H1 (cell line): ENCODE results near the gene WDFY4. TPM values are rescaled to one million over a fixed set of nuclear protein-coding genes. Genes with fewer than 3 reads are reported as not detected.

Source experiments
- CTCF ChIA-PET: fragments of 300-600 bp; sonication (Branson Sonifier 250); formaldehyde crosslinking; loops from one replicate; lab custom pipeline; 2021; ENCODE audit not compliant: partially characterized antibody; lab: Charles Lee
- POLR2A ChIA-PET: fragments of 300-600 bp; sonication (Branson Sonifier 250); formaldehyde crosslinking; loops from one replicate; lab custom pipeline; 2021; ENCODE audit warnings: inconsistent platforms; ENCODE audit not compliant: partially characterized antibody; lab: Charles Lee
- DNase-seq, 2 experiments: peaks; one replicate each; pipeline versions ENCODE4 v3.0.0 to v3.0.0-alpha.2; 2010 to 2022; ENCODE audit warnings: low spot score in 2 of 2, low read depth in 1 of 2, mixed read lengths in 1 of 2
- FAIRE-seq: peaks from 2 replicates; lab custom pipeline; 2011; peaks lifted over from hg19 to GRCh38; lab: Jason Lieb, UNC
- H2AFZ ChIP-seq: 2 replicates; pipeline ENCODE4 v1.8.1; 2012; ENCODE audit warnings: low read length, inconsistent platforms
- H2AK5ac ChIP-seq: 2 replicates; pipeline ENCODE4 v1.6.1; 2013; ENCODE audit warnings: low read depth, low read length
- H2BK120ac ChIP-seq: replicated peaks from 2 replicates; pipeline ENCODE3; 2013; ENCODE audit warnings: low read depth, low read length, inconsistent platforms
- H2BK12ac ChIP-seq: 2 replicates; pipeline ENCODE4 v1.6.1; 2013; ENCODE audit warnings: low read depth, low read length
- H2BK15ac ChIP-seq: 2 replicates; pipeline ENCODE4 v1.6.1; 2013; ENCODE audit warnings: low read length
- H2BK20ac ChIP-seq: 2 replicates; pipeline ENCODE4 v1.6.1; 2013; ENCODE audit warnings: low read length
- H2BK5ac ChIP-seq: 2 replicates; pipeline ENCODE4 v1.6.1; 2013; ENCODE audit warnings: low read depth, low read length
- H3K14ac ChIP-seq: 2 replicates; pipeline ENCODE4 v1.6.1; 2013; ENCODE audit warnings: inconsistent platforms; ENCODE audit not compliant: insufficient read length
- H3K18ac ChIP-seq: 2 replicates; pipeline ENCODE4 v1.6.1; 2013; ENCODE audit warnings: low read length; ENCODE audit errors: extremely low read depth
- H3K23ac ChIP-seq: 2 replicates; pipeline ENCODE4 v1.6.1; 2013; ENCODE audit warnings: inconsistent platforms; ENCODE audit not compliant: insufficient read length
- H3K23me2 ChIP-seq: 2 replicates; pipeline ENCODE4 v1.6.1; 2013; ENCODE audit warnings: low read depth, low read length
- H3K27ac ChIP-seq: 2 replicates; pipeline ENCODE4 v1.6.1; 2011; ENCODE audit warnings: low read depth, low read length, inconsistent platforms
- H3K27me3 ChIP-seq, 4 experiments: replicated peaks in 1 of 4; 1 replicate in 1 of 4; 2 replicates in 3 of 4; pipeline versions ENCODE4 v1.6.1 to v1.8.1; 2011 to 2013; ENCODE audit warnings: low read length in 3 of 4, mild to moderate bottlenecking in 3 of 4, inconsistent platforms in 2 of 4, mixed read lengths in 2 of 4, moderate library complexity in 1 of 4; ENCODE audit not compliant: control insufficient read depth in 3 of 4, insufficient read depth in 3 of 4; ENCODE audit errors: extremely low read depth in 1 of 4
- H3K36me3 ChIP-seq, 4 experiments: 2 replicates each; pipeline versions ENCODE4 v1.6.1 to v1.8.1; 2011 to 2013; ENCODE audit warnings: mild to moderate bottlenecking in 4 of 4, low read length in 3 of 4, moderate library complexity in 2 of 4, control low read depth in 1 of 4, inconsistent platforms in 1 of 4; ENCODE audit not compliant: insufficient read depth in 4 of 4, control insufficient read depth in 2 of 4
- H3K4ac ChIP-seq: replicated peaks from 2 replicates; pipeline ENCODE3; 2013; ENCODE audit warnings: low read length, low read depth, mixed read lengths, inconsistent platforms; ENCODE audit not compliant: insufficient read length
- H3K4me1 ChIP-seq, 4 experiments: replicated peaks in 1 of 4; 1 replicate in 1 of 4; 2 replicates in 3 of 4; pipeline versions ENCODE4 v1.6.1 to v1.8.1; 2011 to 2013; ENCODE audit warnings: low read length in 3 of 4, inconsistent platforms in 2 of 4, mixed read lengths in 1 of 4; ENCODE audit not compliant: insufficient read depth in 4 of 4, control insufficient read depth in 3 of 4
- H3K4me2 ChIP-seq, 2 experiments: 2 replicates each; pipeline versions ENCODE4 v1.6.1 to v1.8.1; 2011 to 2013; ENCODE audit warnings: low read depth in 2 of 2, low read length in 2 of 2, control low read depth in 1 of 2, inconsistent platforms in 1 of 2, mild to moderate bottlenecking in 1 of 2; ENCODE audit not compliant: insufficient read depth in 1 of 2
- H3K4me3 ChIP-seq, 4 experiments: fragments of 200-600, 300-600 bp in 1 of 4; sonication (generic), shearing (Covaris generic), sonication (Bioruptor Twin) in 1 of 4; 2 replicates each; pipeline versions ENCODE4 v1.5.1 to v1.8.1; 2011 to 2016; ENCODE audit warnings: low read length in 4 of 4, low read depth in 3 of 4, control low read depth in 2 of 4, inconsistent platforms in 2 of 4, mild to moderate bottlenecking in 2 of 4, mixed read lengths in 1 of 4, moderate library complexity in 1 of 4; ENCODE audit not compliant: insufficient read depth in 2 of 4; ENCODE audit errors: extremely low read depth in 1 of 4
- H3K56ac ChIP-seq: replicated peaks from 2 replicates; pipeline ENCODE3; 2013; ENCODE audit warnings: low read depth, mild to moderate bottlenecking, mixed read lengths, low read length, inconsistent platforms; ENCODE audit not compliant: insufficient read length
- H3K79me1 ChIP-seq: 2 replicates; pipeline ENCODE4 v1.6.1; 2013; ENCODE audit warnings: low read depth, low read length, control low read depth
- H3K79me2 ChIP-seq, 2 experiments: 2 replicates each; pipeline versions ENCODE4 v1.6.1 to v1.8.1; 2012 to 2013; ENCODE audit warnings: low read length in 2 of 2, mild to moderate bottlenecking in 2 of 2, inconsistent platforms in 1 of 2; ENCODE audit not compliant: insufficient read depth in 2 of 2, control insufficient read depth in 1 of 2
- H3K9ac ChIP-seq, 4 experiments: replicated peaks in 1 of 4; 1 replicate in 1 of 4; 2 replicates in 3 of 4; pipeline versions ENCODE4 v1.6.1 to v1.8.1; 2011 to 2013; ENCODE audit warnings: low read depth in 3 of 4, low read length in 3 of 4, control low read depth in 2 of 4, mild to moderate bottlenecking in 2 of 4, moderate library complexity in 2 of 4, inconsistent platforms in 1 of 4; ENCODE audit errors: extremely low read depth in 1 of 4
- H3K9me3 ChIP-seq, 2 experiments: 2 replicates each; pipeline versions ENCODE4 v1.6.1 to v1.8.1; 2012 to 2013; ENCODE audit warnings: mild to moderate bottlenecking in 2 of 2, moderate library complexity in 2 of 2, control low read depth in 1 of 2, inconsistent platforms in 1 of 2, low read depth in 1 of 2, low read length in 1 of 2, mixed read lengths in 1 of 2; ENCODE audit not compliant: insufficient read depth in 2 of 2
- H4K20me1 ChIP-seq, 2 experiments: replicated peaks in 1 of 2; 2 replicates each; pipeline versions ENCODE3 to v1.8.1; 2011 to 2013; ENCODE audit warnings: inconsistent platforms in 2 of 2, low read length in 2 of 2, mild to moderate bottlenecking in 1 of 2; ENCODE audit not compliant: insufficient read depth in 2 of 2, control insufficient read depth in 1 of 2
- H4K5ac ChIP-seq: 2 replicates; pipeline ENCODE4 v1.6.1; 2013; ENCODE audit warnings: low read length, low read depth, mixed read lengths, inconsistent platforms; ENCODE audit not compliant: insufficient read length
- H4K8ac ChIP-seq: 2 replicates; pipeline ENCODE4 v1.8.0; 2013; ENCODE audit warnings: mild to moderate bottlenecking, moderate library complexity, low read length, inconsistent platforms; ENCODE audit not compliant: insufficient read depth; ENCODE audit errors: extremely low read depth
- H4K91ac ChIP-seq: replicated peaks from 2 replicates; pipeline ENCODE3; 2013; ENCODE audit warnings: low read length, mixed read lengths, inconsistent platforms; ENCODE audit not compliant: insufficient read length
- BACH1 ChIP-seq: IDR thresholded peaks from 2 replicates; pipeline ENCODE4 v1.6.1; 2012; ENCODE audit warnings: low read length, improper control_type of control experiment
- BCL11A ChIP-seq, 2 experiments: IDR thresholded peaks; one replicate each; pipeline ENCODE4 v1.6.1; 2011; ENCODE audit warnings: low read depth in 2 of 2, low read length in 2 of 2, mild to moderate bottlenecking in 2 of 2
- CHD1 ChIP-seq: IDR thresholded peaks from 2 replicates; pipeline ENCODE4 v1.6.1; 2012; ENCODE audit warnings: low read depth, low read length, improper control_type of control experiment
- CTBP2 ChIP-seq: IDR thresholded peaks from 2 replicates; pipeline ENCODE4 v1.7.0; 2011; ENCODE audit warnings: borderline replicate concordance, mild to moderate bottlenecking, moderate library complexity, mixed read lengths, low read length; ENCODE audit not compliant: insufficient read depth, insufficient read length
- EGR1 ChIP-seq: IDR thresholded peaks from 2 replicates; pipeline ENCODE4 v1.6.1; 2011; ENCODE audit warnings: low read depth, low read length, borderline replicate concordance
- HDAC2 ChIP-seq, 2 experiments: fragments of 300-600 bp in 1 of 2; sonication (generic) in 1 of 2; IDR thresholded peaks; 2 replicates each; pipeline ENCODE4 v1.6.1; 2011 to 2012; ENCODE audit warnings: low read depth in 2 of 2, low read length in 2 of 2, mild to moderate bottlenecking in 2 of 2, moderate library complexity in 2 of 2, borderline replicate concordance in 1 of 2, inconsistent platforms in 1 of 2
- KDM1A ChIP-seq: fragments of 200-600, 300-600 bp; sonication (generic); IDR thresholded peaks from 2 replicates; pipeline ENCODE4 v1.7.1; 2016; ENCODE audit warnings: mild to moderate bottlenecking, low read length, borderline replicate concordance
- POLR2A ChIP-seq, 2 experiments: IDR thresholded peaks; 1 replicate in 1 of 2; 2 replicates in 1 of 2; pipeline ENCODE4 v1.6.1; 2011; ENCODE audit warnings: low read depth in 2 of 2, low read length in 2 of 2, mild to moderate bottlenecking in 2 of 2; ENCODE audit errors: control extremely low read depth in 1 of 2
- RBBP5 ChIP-seq: IDR thresholded peaks from 2 replicates; pipeline ENCODE4 v1.7.1; 2012; ENCODE audit warnings: low read depth, mild to moderate bottlenecking, inconsistent platforms, low read length, moderate library complexity, borderline replicate concordance
- SIN3A ChIP-seq, 2 experiments: IDR thresholded peaks in 1 of 2; conservative IDR thresholded peaks in 1 of 2; 2 replicates each; pipeline ENCODE4 v1.6.1; 2011 to 2012; ENCODE audit warnings: low read length in 2 of 2, improper control_type of control experiment in 1 of 2, low read depth in 1 of 2, mild to moderate bottlenecking in 1 of 2
- SIRT6 ChIP-seq: IDR thresholded peaks from one replicate; pipeline ENCODE4 v1.7.1; 2012; ENCODE audit warnings: low read length, inconsistent platforms
- SP2 ChIP-seq: IDR thresholded peaks from 2 replicates; pipeline ENCODE4 v1.6.1; 2012; ENCODE audit warnings: mild to moderate bottlenecking, low read length, inconsistent platforms
- SRF ChIP-seq: IDR thresholded peaks from 2 replicates; pipeline ENCODE4 v1.6.1; 2011; ENCODE audit warnings: mild to moderate bottlenecking, low read depth, low read length, moderate library complexity
- TBP ChIP-seq: IDR thresholded peaks from 2 replicates; pipeline ENCODE4 v1.6.1; 2011; ENCODE audit warnings: low read depth, low read length, improper control_type of control experiment
- YY1 ChIP-seq: IDR thresholded peaks from 2 replicates; pipeline ENCODE4 v1.6.1; 2011; ENCODE audit warnings: low read depth, mild to moderate bottlenecking, low read length
- WGBS, 2 experiments: shearing (Covaris generic) in 1 of 2; methylation state at CpG; one replicate each; pipeline versions ENCODE4 v1.1.6 to v1.1.7; 2013 to 2015; ENCODE audit warnings: low lambda C conversion rate in 2 of 2, mixed read lengths in 2 of 2, inconsistent platforms in 1 of 2, low coverage in 1 of 2, missing lambda C conversion rate in 1 of 2; ENCODE audit not compliant: insufficient replicate concordance in 2 of 2, insufficient coverage in 1 of 2, insufficient read length in 1 of 2; ENCODE audit errors: extremely low coverage in 1 of 2, missing lambda C conversion rate in 1 of 2; 5-methylcytosine and 5-hydroxymethylcytosine counted together
- polyA plus RNA-seq, 7 experiments: library from polyadenylated mRNA; depleted of rRNA in 3 of 7; stranded (reverse) in 5 of 7; unstranded in 2 of 7; fragments of >200 nt in 5 of 7; fragments of 200-250 nt in 2 of 7; gene quantifications; 1 replicate in 5 of 7; 2 replicates in 1 of 7; 4 replicates in 1 of 7; pipeline versions ENCODE4 v1.2.1 to v1.2.3, GENCODE V29; 2011 to 2013; ENCODE audit warnings: missing spikeins in 2 of 7, mixed read lengths in 2 of 7
- total RNA-seq: library from RNA; stranded (reverse); fragmentation: NEBNext Ultra II Directional; extraction: Animal tissue kit (Norgen Biotek cat#: 25700); gene quantifications from 2 replicates; pipeline ENCODE4 v1.2.1, GENCODE V29; 2021

The WDFY4 gene
- total and polyA plus RNA-seq, 2 of the 8 experiments (the other 6 are each of a cell fraction or from before 2014, with no cell fraction given), result not detected

- no peak overlapping the region for H2BK20ac ChIP-seq
- no peak overlapping the region for H2AFZ ChIP-seq
- ChIA-PET CTCF (interaction anchor here (0.9 kb wide), 1 partner anchor 20 kb away, joined by 3 read pairs; no protein-coding TSS in a partner anchor), POLR2A (interaction anchor here (0.7 kb wide), 1 partner anchor 23 kb away, joined by 3 read pairs; no protein-coding TSS in a partner anchor)
- no peak overlapping the region for H3K4ac ChIP-seq
- H3K9me3 ChIP-seq, result no peaks in the 10 kb centered on the region
- no peak overlapping the region for H4K8ac ChIP-seq
- no peak overlapping the region for H4K91ac ChIP-seq
- DNase-seq (no peak), FAIRE-seq (no peak)
- H3K79me2 ChIP-seq, result no peaks in the 10 kb centered on the region
- H3K36me3 ChIP-seq, result no peaks in the 10 kb centered on the region
- H3K4me3 ChIP-seq, result no peak overlapping the region
- H3K23me2 ChIP-seq, result no peaks in the 10 kb centered on the region; the same call in 1 of the 2 replicates
- no peak overlapping the region for H3K4me2 ChIP-seq
- no peak overlapping the region for H4K5ac ChIP-seq
- H3K56ac ChIP-seq, result no peak overlapping the region
- no peaks in the 10 kb centered on the region for H3K4me1 ChIP-seq
- H3K18ac ChIP-seq, result no peak overlapping the region
- H4K20me1 ChIP-seq, result no peaks in the 10 kb centered on the region
- no peaks in the 10 kb centered on the region for H3K79me1 ChIP-seq
- H3K9ac ChIP-seq, result no peak overlapping the region
- no peak overlapping the region for H2AK5ac ChIP-seq
- no peak overlapping the region for H2BK15ac ChIP-seq
- H2BK5ac ChIP-seq, result no peak overlapping the region
- no peak overlapping the region for H3K23ac ChIP-seq
- no peak overlapping the region for H3K27ac ChIP-seq
- no peaks in the 10 kb centered on the region for H3K27me3 ChIP-seq
- H2BK12ac ChIP-seq, result no peak overlapping the region
- H2BK120ac ChIP-seq, result no peak overlapping the region
- no peak overlapping the region for H3K14ac ChIP-seq
- 92% methylated on average over 2 of the region's 2 CpGs; no CpG with 5 or more reads in 1 of the 2 experiments for WGBS, 2 experiments
- TF ChIP-seq SP2 (no peak), BACH1 (no peak), CHD1 (no peak), HDAC2 (IDR thresholded peaks at IDR 0.05; ENCODE audit: borderline replicate concordance in 1 of 2, low read depth in 2 of 2, low read length in 2 of 2) (no peak), TBP (no peak), SRF (no peak), RBBP5 (no peak), BCL11A (IDR thresholded peaks at IDR 0.05; ENCODE audit: low read depth in 2 of 2, low read length in 2 of 2) (no peak), SIRT6 (no peak), EGR1 (no peak), YY1 (no peak), KDM1A (no peak), CTBP2 (no peak), SIN3A (conservative IDR thresholded peaks at IDR 0.05 in 1 of 2, IDR thresholded peaks at IDR 0.05 in 1 of 2; ENCODE audit: low read depth in 1 of 2, low read length in 2 of 2) (no peak), POLR2A (IDR thresholded peaks at IDR 0.05; ENCODE audit: control extremely low read depth in 1 of 2, low read depth in 2 of 2, low read length in 2 of 2) (no peak)
These were observed 222.2 kb downstream of the WDFY4 start for GRCh38 chr10:48906841-48907240.
